Activated CD4-positive, CD25-positive, alpha-beta regulatory T cell treated with anti-CD3 and anti-CD28 coated beads, Interleukin-2, amount 50 U/mL, for 16 hours (primary cell): Measurements from ENCODE around the gene DPP3.
"Not testable (repeated sequence)": the region's sequence is repeated elsewhere in the genome, so short reads cannot be mapped to it uniquely, and the experiment has no call there.

Experiments used
- DNase-seq: peaks from one replicate; pipeline ENCODE4 v3.0.0-alpha.2; 2020; ENCODE audit warnings: low read depth, low spot score

The DPP3 gene

GRCh38 chr11:66464116-66464515, 16.1 kb upstream of the DPP3 start:
- DNase-seq: not testable (repeated sequence)

- DNase-seq: no peak
Measured at GRCh38 chr11:66464916-66465315, 15.3 kb upstream of the DPP3 start.

GRCh38 chr11:66465373-66466224, 14.6 kb upstream of the DPP3 start:
- no peak for DNase-seq

- DNase-seq: peak; percentile 87
Measured at GRCh38 chr11:66466225-66467033, 13.8 kb upstream of the DPP3 start, which contains the start of gene PELI3. Gene PELI3, plus strand, starts transcription at chr11:66466905. Its CDS starts 1,224 bp downstream, at chr11:66468129.

- peak; percentile 9 for DNase-seq
Measured at GRCh38 chr11:66467034-66467659, 13.1 kb upstream of the DPP3 start.

GRCh38 chr11:66467756-66468155, 12.5 kb upstream of the DPP3 start:
- DNase-seq: no peak

GRCh38 chr11:66468691-66469090, 11.5 kb upstream of the DPP3 start:
- no peak for DNase-seq

GRCh38 chr11:66469441-66469840, 10.8 kb upstream of the DPP3 start:
- DNase-seq: no peak

GRCh38 chr11:66470015-66470414, 10.2 kb upstream of the DPP3 start:
- DNase-seq: no peak

GRCh38 chr11:66471142-66471541, 9.1 kb upstream of the DPP3 start:
- no peak for DNase-seq

GRCh38 chr11:66472054-66472453, 8.2 kb upstream of the DPP3 start:
- no peak for DNase-seq

GRCh38 chr11:66473167-66473566, 7.1 kb upstream of the DPP3 start:
- no peak for DNase-seq

GRCh38 chr11:66473608-66474515, 6.4 kb upstream of the DPP3 start:
- no peak for DNase-seq

GRCh38 chr11:66475349-66476172, 4.7 kb upstream of the DPP3 start:
- DNase-seq: no peak

- DNase-seq: no peak
Measured at GRCh38 chr11:66476173-66476840, 3.9 kb upstream of the DPP3 start.

- no peak for DNase-seq
Measured at GRCh38 chr11:66476841-66477251, 3.4 kb upstream of the DPP3 start.

- DNase-seq: no peak
Measured at GRCh38 chr11:66477263-66478201, 2.7 kb upstream of the DPP3 start.

- DNase-seq: no peak
Measured at GRCh38 chr11:66478729-66479393, 1.4 kb upstream of the DPP3 start.
